Stimulated activated CD8-positive, alpha-beta memory T cell treated with anti-CD3 and anti-CD28 coated beads, Interleukin-4, amount 100 ng/mL, for 1 hour (primary cell): Measurements from ENCODE around the gene ADM2.

Source experiments
- DNase-seq, 2 donors: peaks; one replicate each; pipeline ENCODE4 v3.0.0-alpha.2; 2020; ENCODE audit warnings: low read depth in 2 of 2, low spot score in 1 of 2

The ADM2 gene

DNA sequence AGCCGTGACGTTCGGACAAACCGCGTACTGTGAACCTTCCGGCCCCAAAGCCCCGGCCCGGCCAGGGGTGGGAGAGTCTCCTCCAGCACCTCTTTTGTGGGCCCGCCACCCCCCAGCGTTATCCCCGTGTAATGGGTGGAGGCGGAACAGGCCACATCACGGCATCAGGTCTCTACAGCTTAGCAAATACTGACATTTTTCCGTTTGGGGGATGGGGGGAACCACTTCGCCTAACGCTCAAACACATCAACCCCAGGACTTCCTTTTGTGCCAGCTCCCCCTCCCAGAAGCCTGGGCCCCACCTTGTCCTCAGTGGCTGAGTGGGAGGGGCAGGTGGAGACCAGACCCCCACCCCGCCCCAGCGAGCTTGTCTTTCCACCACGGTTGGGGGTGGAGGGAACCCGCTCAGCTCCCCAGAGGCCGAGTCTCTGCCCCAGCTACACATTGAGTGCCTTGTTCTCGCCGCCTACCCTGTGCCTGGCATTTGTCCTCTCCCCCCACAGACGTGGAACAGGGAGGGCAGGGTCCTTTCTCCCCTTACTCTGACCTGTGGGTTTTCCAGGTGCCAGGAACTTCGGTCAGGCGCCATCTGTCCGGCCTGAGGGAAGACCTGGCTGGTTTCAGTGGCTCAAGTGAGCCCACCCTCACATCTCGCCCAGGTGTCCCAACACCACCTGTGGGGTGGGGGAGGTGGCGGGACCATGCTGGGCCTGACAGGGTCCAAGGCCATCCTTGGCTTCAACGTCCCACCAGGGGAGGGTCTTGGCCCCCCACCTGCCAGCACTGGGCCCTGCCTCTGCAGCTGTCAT, 36.1 kb upstream of the ADM2 start:
- DNase-seq = peak in 1 of 2 donors; percentile 21

DNA sequence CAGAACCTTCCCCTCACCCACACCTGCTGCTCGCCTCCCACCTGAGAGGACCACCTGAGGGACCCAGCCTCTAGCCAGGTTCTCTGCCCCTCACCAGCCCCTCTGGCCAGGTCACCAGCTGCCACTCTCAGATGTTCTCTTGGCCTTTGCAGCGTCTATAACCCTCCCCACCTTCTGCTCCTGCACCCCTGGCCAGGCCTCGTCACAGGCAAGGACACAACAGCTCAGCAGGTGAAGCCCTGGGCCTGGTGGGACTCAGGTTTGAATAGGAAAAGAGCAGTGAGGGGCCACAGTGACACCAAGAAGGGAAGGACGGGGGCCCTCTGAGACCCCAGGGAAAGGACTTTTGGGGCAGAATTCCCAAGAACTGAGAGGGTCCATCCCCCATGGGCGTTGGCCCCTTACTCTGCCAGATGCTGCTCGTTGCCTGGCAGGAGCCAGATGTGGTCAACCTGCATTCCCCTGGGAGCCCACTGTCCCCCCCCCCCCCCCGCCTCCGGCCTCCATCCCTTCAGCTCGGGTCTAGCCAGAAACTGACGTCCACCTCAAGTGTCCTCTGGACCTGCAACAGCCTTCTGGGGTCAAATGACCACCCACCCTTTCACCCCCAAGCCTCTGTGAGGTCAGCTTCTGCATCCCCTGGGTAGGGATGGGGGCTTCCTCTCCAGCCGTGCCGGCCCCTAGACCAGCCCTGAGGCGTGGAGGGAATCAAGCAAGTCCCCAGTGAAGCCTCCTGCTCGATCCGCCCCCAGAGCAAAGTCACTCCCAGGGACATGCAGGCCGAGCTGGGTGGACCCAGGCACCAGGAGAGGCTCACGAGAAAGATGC, 35.2 kb upstream of the ADM2 start:
- no peak for DNase-seq

DNA sequence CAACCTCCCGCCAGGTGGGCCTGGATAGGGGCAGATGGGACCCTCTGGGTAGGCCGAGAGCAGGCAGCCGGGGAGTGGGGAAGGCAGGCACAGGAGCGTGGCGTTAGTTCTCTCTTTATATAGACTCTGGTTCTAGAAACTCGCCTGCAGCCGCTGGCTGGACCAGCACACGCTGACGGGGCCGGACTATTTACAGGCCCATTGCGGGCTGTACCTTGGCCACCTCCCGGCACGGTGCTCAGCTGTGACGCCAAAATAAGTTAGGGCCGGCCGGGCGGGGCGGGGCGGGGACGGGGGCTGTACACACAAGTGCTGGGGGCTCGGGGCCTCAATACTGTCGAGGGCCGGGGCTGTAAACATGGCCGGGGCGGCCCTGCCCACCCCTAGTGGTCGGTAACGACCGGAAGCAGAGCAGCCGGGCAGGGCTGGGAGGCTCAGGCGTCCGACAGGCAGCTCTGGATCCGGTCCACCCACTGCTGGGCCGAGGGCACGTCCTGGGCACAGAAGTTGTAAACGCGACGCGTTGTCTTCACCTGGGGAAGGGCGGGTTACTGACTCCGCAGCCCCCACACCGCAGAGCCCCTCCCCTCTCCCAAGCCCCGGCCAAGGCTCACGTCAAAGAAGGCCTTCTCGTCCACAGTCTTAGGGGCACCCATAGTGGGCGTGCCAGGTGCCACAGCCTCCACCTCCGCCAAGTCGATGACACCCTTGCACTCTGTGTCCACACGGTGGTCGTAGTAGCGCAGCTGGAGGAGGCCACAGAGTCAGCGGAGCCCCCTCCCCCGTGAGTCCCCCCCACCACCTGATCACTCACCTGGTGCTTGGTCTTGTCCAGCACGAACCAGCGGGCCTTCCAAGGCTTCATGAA, 34.4 kb upstream of the ADM2 start:
- DNase-seq = no peak

DNA sequence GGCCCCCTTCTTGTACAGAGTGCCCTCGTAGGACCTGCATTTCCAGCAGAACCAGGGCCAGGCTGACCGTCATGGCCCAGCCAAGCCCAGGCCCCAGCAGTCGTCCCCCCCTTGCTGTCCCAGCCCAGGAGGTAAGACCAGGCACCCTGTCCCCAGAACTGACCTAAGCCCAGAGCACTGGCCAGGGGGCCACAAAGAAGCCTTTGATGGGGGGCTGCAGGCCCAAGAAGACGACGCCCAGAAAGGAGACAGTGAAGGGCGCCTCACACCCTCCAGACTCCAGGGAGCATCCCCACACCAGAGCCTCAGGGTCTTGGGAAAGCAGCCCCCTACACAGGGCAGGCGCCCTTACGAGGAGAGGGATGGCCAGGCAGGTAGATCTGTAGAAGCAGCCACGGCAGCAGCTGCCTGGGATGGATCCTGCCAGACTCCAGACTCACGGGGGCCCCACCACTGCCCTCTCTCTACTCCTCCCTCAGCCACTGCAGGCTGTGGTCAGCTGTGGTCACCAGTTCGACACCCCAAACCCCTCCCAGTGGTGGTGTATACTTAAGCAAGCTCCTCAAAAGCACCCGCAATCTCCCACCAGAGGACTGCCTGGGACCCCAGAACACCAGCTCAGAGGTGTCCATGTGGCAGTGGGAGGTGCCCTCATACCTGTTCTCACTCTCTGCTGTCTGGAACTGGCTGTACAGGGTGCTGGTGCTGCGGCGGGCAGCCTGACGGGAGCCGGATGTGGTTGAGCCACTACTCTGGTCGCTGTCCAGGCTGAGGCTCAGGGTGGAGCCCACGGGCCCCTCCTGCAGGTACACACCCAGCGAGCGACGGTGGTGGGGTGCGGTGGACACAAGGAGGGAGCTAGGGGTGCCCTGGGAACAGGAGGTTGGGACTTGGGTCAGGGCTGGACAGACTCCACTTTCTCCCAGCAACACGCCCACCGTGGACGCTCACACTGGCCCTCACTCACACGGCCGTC, 33.5 kb upstream of the ADM2 start:
- no peak for DNase-seq

DNA sequence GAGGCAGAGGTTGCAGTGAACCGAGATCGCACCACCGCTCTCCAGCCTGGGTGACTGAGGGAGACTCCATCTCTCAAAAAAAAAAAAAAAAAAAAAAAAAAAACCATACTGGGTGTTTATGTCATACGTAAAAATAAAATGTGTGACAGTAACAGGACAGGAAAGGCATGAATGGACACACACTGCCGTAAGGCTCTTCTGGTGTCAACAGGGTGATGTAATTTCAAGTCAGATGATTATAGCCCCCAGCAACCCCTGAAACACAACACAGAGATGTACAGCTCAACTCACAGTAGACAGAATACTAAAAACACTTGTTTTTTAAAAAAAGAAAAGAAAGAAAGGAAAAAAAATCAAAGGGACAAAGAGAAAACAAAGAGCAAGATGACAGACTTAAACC, 28.7 kb upstream of the ADM2 start:
- DNase-seq = no peak

DNA sequence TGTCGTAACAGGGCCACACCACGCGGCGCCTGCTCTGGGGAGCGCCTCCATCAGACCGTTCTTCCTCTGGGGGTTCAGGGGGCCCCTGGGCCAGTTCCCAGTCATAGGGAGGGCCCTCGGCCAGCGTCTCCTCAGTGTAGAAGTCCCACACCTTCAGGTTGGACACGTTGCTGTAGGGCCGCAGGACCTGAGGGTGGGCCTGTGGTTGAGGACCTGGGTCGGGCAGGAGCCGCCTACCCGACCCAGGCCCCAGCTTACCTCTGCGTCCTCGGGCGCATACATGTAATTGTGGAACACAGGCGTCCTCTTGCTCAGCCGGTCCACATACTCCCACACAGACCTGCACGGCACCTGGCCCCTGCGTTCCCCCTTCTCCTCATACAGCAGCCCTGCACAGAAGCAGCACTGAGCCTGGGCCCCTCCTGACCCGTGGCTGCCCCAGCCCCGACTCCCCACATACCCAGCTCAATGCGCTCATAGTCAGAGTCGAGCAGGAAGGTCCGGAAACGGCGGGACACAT, 26.7 kb upstream of the ADM2 start:
- no peak for DNase-seq

DNA sequence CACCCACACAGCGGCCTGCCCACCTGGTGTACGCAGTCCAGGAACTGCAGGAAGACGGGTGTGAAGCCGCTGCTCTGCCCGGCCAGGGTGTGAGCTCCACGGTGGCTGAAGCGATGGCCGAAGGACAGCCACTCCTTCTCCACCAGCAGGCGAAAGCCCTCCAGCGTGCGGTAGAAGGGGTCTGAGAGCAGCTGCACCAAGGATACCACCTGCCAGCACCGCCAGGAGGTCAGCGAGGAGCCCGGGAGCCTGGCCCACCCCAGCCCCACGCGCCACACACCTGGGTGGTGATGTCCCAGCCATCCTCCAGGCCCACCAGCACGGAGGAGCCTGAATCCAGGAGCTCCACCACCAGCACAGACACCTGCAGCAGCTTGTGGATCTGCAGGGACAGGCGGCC, 26.1 kb upstream of the ADM2 start:
- no peak for DNase-seq

DNA sequence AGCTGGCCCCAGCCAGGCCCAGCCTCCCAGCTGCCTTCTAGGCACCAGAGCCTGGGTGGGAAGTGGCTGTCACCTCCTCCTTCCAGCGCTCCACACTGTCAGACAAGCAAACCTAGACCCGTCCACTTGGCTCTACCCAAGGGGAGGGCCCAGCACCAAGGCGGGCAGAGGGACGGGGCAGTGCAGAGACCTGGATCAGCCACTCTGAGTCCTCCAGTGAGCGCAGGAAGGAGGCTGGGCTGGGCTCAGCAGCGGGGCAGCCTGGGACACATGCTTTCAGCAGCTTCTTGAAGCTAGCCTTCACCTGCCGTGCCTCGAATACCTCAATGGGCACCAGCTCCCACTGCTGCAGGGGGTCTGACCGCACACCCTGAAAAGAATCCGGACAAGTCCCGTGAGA, 25.3 kb upstream of the ADM2 start:
- DNase-seq = no peak

DNA sequence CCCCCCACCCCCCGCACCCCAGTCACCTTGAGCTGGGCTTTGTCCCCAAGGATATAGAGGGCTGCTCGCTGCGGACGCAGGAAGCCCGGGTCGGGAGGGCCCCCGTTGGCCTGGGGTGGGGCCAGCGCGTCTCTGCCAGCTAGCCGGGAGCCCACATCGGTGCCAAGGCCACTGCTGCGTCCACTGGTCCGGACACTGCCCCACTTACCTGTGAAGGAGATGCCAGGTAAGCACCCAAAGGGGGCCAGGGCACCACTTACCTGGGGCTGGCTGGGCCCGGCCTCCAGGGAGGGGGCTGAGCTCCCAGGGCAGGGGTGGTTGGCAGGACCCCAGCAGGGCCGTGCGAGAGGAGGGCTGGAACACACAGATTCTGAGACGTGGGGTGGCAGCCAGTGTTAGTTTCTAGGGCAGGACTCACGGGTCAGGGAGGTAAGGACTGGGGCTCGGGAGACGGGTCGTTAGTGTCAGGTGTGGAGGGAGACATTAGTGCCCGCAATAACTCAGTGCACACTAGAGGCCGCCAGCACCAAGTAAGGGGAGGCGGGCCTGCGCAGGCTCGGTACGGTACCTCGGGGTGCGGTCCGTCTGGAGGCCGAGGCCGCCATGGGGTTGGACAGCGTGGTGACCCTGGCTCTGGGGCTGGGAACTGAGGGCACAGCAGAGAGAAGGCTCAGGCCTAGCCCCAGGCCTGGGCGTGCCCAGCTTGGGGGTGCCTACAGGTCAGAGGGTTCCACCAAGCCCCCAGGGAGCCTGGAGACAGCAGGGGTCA, 24.7 kb upstream of the ADM2 start:
- DNase-seq = no peak

DNA sequence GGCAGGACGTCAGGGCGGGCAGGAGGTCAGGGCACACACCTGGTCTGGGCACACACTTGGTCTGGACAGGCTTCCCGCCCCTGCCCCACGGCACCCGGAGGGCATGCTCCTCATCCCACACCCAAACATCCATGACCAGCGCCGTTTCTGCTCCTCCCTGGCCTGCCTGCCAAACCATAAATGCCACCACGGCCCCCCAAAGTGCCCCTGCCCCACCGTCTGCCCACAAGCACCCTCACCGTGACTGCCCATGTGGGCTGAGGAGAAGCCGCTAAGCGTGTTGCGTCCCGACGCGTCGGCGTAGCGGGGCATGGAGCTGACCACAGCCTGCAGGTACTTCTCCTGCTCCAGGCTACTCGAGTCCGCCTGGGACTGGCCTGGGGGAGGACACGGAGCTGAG, 22.3 kb upstream of the ADM2 start:
- DNase-seq = no peak

DNA sequence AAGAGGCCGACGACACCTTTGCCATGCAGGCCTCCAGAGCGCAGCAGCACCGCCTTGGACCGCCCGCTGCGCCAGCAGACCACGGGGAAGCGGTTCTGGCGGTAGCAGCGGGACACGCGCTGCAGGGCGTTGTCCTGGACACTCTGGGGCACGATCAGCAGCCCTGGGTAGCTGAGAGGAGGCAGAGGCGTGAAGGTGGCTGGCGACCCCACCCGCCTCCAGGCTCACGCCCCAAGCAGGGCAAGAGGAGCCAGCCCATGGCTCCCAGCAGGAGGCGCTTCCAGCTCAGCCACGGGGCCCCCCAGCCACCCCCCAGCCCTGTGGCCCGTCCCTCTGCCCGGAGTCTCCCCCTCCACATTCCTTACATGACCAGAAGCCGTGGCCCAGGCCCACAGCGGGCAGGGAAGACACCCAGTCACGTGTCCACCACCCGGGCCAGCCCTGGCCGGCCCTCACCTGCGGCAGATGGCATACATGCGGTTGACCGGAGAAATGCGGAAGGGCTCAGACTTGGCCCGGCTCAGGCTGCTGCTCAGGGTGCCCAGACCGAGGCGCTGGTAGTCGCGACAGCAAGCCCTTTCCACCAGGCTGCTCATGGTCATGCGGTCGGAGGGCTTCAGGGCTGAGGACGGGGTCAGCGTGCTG, 21.7 kb upstream of the ADM2 start:
- DNase-seq = no peak

DNA sequence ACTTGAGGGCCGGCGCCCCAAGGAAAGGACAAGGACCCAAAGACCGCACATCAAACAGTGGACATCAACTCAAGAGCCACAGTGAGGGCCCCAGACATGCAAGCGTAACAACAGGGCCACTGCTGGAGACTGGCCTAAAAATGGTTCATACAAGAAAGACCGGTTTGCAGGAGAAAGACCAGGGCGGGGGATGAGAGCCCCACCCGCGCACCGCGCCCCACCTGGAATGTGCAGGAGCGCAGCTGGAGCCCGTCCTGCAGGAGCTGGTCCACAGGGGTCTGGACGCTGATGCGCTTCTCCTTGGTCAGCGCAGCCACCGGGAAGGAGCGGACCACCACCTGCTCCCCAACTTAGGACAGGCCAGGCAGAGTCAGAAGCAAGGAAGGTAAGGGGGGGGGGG, 20.4 kb upstream of the ADM2 start:
- DNase-seq = no peak

DNA sequence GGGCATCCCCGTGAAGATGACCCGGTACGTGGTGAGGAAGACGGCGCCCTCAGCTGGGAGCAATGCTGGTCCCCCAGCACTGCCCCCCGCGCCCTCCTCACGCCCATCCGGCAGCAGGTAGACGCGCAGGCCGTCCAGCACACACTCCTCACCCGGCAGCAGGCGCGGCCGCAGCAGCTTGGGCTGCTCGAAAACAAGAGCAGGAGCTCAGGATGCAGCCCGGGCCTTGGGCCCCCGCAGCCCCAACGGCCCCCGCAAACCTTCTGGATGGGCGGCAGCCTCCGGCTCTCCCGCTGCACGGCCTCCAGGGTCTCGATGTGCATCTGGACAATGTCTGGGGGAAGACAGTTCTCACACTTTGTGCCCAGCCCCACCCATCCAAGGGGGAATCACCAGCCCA, 19.8 kb upstream of the ADM2 start:
- DNase-seq = no peak

DNA sequence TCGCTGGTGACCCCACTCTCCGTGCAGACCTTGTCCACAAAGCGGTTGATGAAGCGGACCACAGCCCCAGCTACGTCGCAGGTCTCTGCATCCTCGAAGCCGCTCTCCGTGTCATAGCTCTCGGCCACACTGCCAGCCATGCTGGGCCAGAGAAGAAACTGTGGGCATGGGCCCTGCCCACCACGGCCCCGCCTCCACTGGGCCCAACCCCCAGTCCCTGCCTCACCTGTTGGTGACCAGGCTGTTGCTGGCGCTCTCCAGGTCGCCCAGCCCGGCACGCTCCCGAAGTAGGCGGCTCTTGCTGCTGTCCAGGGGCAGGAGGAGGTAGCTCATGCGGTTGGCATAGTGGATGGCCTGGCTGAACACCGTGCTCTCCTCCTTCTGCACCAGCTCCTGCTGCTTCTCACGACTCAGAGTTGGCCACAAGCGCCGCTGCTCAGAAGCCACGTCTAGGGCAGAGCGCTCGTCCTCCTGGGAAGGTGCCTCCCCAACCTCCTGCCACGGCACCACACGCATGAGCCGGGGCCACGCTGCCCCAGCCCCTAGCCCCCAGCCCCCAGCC, 19.3 kb upstream of the ADM2 start:
- no peak for DNase-seq

DNA sequence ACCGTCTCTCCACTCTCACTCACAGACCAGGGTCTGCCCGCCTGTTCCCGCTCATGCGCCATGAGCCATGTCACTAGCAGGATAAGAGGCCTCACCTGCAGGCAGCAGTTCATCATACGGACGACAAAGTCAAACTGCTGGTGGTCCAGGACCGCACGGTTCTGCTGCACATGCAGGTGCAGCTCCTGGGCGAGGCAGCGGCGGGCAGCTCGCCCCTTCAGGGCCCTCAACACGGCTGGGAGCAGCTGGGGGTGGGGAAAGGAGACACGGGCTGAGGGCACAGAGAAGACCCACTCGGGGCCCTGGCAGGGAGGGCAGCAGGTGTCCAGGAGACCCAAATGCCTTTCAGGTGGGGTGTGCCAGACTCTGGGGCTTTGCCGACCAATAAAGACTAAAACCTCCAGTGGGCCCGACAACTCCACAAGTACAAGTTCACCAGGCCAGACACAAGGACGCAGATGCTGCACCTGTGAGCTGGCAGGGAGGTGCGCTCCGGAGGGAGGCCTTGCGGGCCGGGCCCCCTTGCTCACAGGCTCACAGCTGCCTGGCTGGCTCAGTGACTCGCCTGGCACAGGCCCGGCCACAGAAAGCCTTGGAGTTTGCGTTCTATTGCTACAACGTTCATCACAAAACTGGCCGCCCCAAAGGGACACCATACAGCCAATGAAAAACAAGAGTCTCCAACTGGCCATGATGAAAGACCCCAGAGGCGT, 18.0 kb upstream of the ADM2 start:
- no peak for DNase-seq

DNA sequence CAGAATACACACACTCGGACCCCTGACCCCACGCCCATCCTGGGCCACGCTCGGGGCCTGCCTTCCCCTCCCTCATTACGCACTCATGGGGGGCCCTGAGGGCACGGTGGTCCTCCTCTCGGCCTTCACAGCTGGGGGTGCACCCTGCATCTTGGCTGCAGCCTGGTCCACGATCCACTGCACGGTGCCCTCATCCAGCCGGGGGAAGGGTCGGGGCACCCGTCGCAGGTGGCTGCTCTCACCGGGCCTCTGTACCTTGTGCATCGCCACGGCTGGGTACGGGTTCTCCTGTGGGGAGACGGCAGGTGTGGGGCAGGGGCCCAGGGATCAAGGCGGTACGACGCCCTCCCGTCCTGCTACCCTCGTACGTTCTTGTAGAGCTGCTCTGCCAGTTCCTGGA, 16.9 kb upstream of the ADM2 start:
- DNase-seq = no peak

DNA sequence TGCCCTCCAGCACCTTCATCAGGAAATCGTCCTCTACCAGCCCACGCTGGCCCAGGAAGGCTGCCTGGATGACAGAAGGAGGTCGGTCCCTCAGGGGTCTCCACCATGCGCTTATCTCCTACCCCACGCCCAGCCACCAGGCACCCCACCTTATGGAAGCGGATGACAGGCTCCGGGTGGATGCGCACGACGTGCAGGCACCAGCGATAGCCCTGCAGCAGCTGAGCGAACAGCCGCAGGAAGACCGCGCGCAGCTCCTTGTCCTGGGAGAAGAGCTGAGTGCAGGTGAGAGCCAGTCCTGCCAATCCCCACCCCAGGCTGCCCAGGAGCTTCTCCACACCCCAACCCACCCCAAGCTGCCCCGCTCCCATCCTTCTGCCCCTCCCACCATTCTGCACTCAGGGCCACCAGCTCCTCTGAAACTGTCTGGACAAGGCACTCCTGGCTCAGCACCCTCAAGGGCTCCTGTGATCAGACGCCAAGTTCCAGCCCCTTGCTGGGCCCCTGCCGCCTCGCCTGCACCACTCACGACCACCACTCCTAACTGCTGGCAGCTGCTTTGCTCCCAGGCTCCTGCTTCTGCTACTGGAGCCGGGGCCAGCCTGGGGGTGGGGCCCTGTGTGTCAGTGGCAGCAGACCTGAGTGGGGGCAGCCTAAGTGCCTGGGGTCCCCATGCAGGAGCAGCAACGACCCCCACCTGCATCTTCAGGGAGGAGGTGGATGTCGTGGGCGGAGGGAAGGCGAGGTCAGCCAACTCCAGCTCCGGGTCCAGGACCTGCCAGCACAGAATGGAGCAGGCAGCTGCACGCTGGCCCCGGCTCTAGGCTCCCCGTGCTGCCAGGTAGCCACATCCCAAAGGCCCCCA, 16.0 kb upstream of the ADM2 start:
- no peak for DNase-seq
